Trophoblast cell (in vitro differentiated cells and primary cell): ENCODE data around the gene ST6GALNAC3.
A peak's percentile ranks its signal among the peaks of the same experiment; 100 is the strongest.
"Not testable (repeated sequence)": the region's sequence is repeated elsewhere in the genome, so short reads cannot be mapped to it uniquely, and the experiment has no call there.

ENCODE experiments used
- DNase-seq, 2 donors: peaks; one replicate each; pipeline ENCODE4 v3.0.0-alpha.2; 2016
- H2AFZ ChIP-seq: 2 replicates; pipeline ENCODE4 v1.6.1; 2013; ENCODE audit warnings: low read length, moderate library complexity, mild to moderate bottlenecking; ENCODE audit not compliant: insufficient read depth, poor library complexity
- H2AK5ac ChIP-seq: 2 replicates; pipeline ENCODE4 v1.6.1; 2013; ENCODE audit warnings: mild to moderate bottlenecking, low read length
- H2BK120ac ChIP-seq: 2 replicates; pipeline ENCODE4 v1.6.1; 2013; ENCODE audit warnings: low read length, mild to moderate bottlenecking, moderate library complexity; ENCODE audit not compliant: insufficient read depth, poor library complexity
- H2BK12ac ChIP-seq: 2 replicates; pipeline ENCODE4 v1.6.1; 2013; ENCODE audit warnings: mild to moderate bottlenecking, low read length, moderate library complexity
- H2BK5ac ChIP-seq: 2 replicates; pipeline ENCODE4 v1.6.1; 2013; ENCODE audit warnings: low read length, low read depth, moderate library complexity, mild to moderate bottlenecking; ENCODE audit not compliant: poor library complexity
- H3K14ac ChIP-seq: 2 replicates; pipeline ENCODE4 v1.6.1; 2013; ENCODE audit warnings: mild to moderate bottlenecking, low read length
- H3K18ac ChIP-seq: 2 replicates; pipeline ENCODE4 v1.6.1; 2013; ENCODE audit warnings: mild to moderate bottlenecking, low read length
- H3K23ac ChIP-seq: 2 replicates; pipeline ENCODE4 v1.6.1; 2013; ENCODE audit warnings: low read length
- H3K27ac ChIP-seq: 2 replicates; pipeline ENCODE4 v1.5.1; 2013; ENCODE audit warnings: low read depth, mild to moderate bottlenecking, inconsistent platforms, low read length, moderate library complexity
- H3K27me3 ChIP-seq: 2 replicates; pipeline ENCODE4 v1.6.1; 2013; ENCODE audit warnings: inconsistent platforms, mild to moderate bottlenecking, low read length, moderate library complexity; ENCODE audit not compliant: insufficient read depth
- H3K36me3 ChIP-seq, 2 experiments: 1 replicate in 1 of 2; 2 replicates in 1 of 2; pipeline ENCODE4 v1.6.1; 2013; ENCODE audit warnings: low read length in 2 of 2, mild to moderate bottlenecking in 2 of 2, moderate library complexity in 1 of 2; ENCODE audit not compliant: insufficient read depth in 2 of 2, control insufficient read depth in 1 of 2
- H3K4ac ChIP-seq: 2 replicates; pipeline ENCODE4 v1.6.1; 2013; ENCODE audit warnings: low read depth, mild to moderate bottlenecking, low read length, moderate library complexity
- H3K4me1 ChIP-seq, 2 experiments: 1 replicate in 1 of 2; 2 replicates in 1 of 2; pipeline ENCODE4 v1.6.1; 2013; ENCODE audit warnings: low read length in 2 of 2, mild to moderate bottlenecking in 2 of 2, moderate library complexity in 1 of 2; ENCODE audit not compliant: insufficient read depth in 2 of 2, control insufficient read depth in 1 of 2
- H3K4me2 ChIP-seq: 2 replicates; pipeline ENCODE4 v1.6.1; 2013; ENCODE audit warnings: inconsistent platforms, mild to moderate bottlenecking, low read length, moderate library complexity
- H3K4me3 ChIP-seq: 2 replicates; pipeline ENCODE4 v1.5.1; 2013; ENCODE audit warnings: mild to moderate bottlenecking, low read depth, low read length, inconsistent platforms
- H3K79me1 ChIP-seq: one replicate; pipeline ENCODE4 v1.6.1; 2013; ENCODE audit warnings: low read length
- H3K79me2 ChIP-seq: 2 replicates; pipeline ENCODE4 v1.6.1; 2013; ENCODE audit warnings: low read length, mild to moderate bottlenecking; ENCODE audit not compliant: control insufficient read depth, insufficient read depth, poor library complexity
- H3K9ac ChIP-seq: 2 replicates; pipeline ENCODE4 v1.6.1; 2013; ENCODE audit warnings: mild to moderate bottlenecking, low read length
- H3K9me3 ChIP-seq: 2 replicates; pipeline ENCODE4 v1.6.1; 2013; ENCODE audit warnings: low read depth, mild to moderate bottlenecking, control low read depth, inconsistent platforms, low read length; ENCODE audit not compliant: insufficient read depth
- H4K12ac ChIP-seq: 2 replicates; pipeline ENCODE4 v1.6.1; 2013; ENCODE audit warnings: low read depth, mild to moderate bottlenecking, low read length, moderate library complexity
- H4K8ac ChIP-seq: 2 replicates; pipeline ENCODE4 v1.6.1; 2013; ENCODE audit warnings: low read depth, mild to moderate bottlenecking, low read length, moderate library complexity
- H4K91ac ChIP-seq: one replicate; pipeline ENCODE4 v1.6.1; 2013; ENCODE audit warnings: low read depth, mild to moderate bottlenecking, low read length, moderate library complexity
- WGBS: extraction: QIAGEN DNeasy Blood & Tissue Kit; methylation state at CpG from one replicate; pipeline ENCODE4 v1.1.7; 2013; ENCODE audit warnings: missing lambda C conversion rate; ENCODE audit not compliant: insufficient read length, insufficient coverage; ENCODE audit errors: extremely low coverage; 5-methylcytosine and 5-hydroxymethylcytosine counted together

Gene ST6GALNAC3

DNA sequence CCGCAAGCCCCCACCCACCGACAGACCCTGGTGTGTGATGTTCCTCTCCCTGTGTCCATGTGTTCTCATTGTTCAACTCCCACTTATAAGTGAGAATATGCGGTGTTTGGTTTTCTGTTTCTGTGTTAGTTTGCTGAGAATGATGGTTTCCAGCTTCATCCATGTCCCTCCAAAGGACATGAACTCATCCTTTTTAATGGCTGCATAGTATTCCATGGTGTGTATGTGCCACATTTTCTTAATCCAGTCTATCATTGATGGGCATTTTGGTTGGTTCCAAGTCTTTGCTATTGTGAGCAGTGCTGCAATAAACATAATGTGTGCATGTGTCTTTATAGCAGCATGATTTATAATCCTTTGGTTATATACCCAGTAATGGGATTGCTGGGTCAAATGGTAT is 24.5 kb upstream of the ST6GALNAC3 start:
- H3K4me2 ChIP-seq, H3K14ac ChIP-seq, H3K79me2 ChIP-seq, H3K9me3 ChIP-seq, H3K4me3 ChIP-seq, H2BK5ac ChIP-seq, H3K27ac ChIP-seq, H3K23ac ChIP-seq, H4K91ac ChIP-seq, H3K4me1 ChIP-seq, DNase-seq, H3K27me3 ChIP-seq, H3K9ac ChIP-seq, H2BK12ac ChIP-seq, H4K12ac ChIP-seq, H3K79me1 ChIP-seq, H2AFZ ChIP-seq, H3K36me3 ChIP-seq, H2BK120ac ChIP-seq, H4K8ac ChIP-seq, H3K4ac ChIP-seq, H3K18ac ChIP-seq, H2AK5ac ChIP-seq: not testable (repeated sequence)
- no CpG with 5 or more reads among the region's 3 CpGs for WGBS

DNA sequence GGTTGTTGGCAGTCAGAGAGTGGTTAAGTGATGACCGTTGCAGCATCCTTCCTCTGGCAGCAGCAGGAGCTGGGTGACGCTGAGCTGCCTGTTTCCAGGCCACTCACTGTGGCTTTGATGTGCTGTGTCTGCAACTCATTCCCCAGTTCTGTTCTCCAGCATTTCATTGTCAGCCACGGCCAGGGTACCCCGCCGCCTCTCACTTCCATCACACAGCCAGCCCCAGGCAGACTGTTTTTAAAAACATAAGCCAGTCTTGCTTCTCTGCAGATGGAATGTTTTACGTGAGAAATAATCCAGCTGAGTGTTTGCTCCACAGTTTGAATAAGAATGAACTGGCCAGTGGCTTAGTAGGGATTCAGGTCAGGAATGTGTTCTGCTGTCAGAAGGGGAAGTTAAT is 21.5 kb upstream of the ST6GALNAC3 start:
- Histone ChIP-seq H2BK12ac (no peak overlapping the region), H3K4me2 (no peak overlapping the region), H4K91ac (no peak overlapping the region), H3K79me2 (no peaks in the 10 kb centered on the region), H3K9me3 (no peaks in the 10 kb centered on the region), H4K12ac (no peak overlapping the region), H2BK5ac (no peak overlapping the region), H2BK120ac (peak overlapping the region; percentile 77), H3K27ac (peak overlapping the region; percentile 90), H3K79me1 (peaks cover 4% of the 10 kb centered on the region), H3K4me3 (no peak overlapping the region), H3K23ac (no peak overlapping the region), H3K4me1 (peaks cover 0 to 5% of the 10 kb centered on the region in 2 experiments), H2AK5ac (no peak overlapping the region), H3K36me3 (no peaks in the 10 kb centered on the region), H3K27me3 (no peaks in the 10 kb centered on the region), H3K4ac (no peak overlapping the region), H2AFZ (no peak overlapping the region), H3K14ac (no peak overlapping the region), H3K9ac (no peak overlapping the region), H3K18ac (no peak overlapping the region), H4K8ac (no peak overlapping the region)
- WGBS, result no CpG with 5 or more reads among the region's 6 CpGs
- DNase-seq, result no peak

DNA sequence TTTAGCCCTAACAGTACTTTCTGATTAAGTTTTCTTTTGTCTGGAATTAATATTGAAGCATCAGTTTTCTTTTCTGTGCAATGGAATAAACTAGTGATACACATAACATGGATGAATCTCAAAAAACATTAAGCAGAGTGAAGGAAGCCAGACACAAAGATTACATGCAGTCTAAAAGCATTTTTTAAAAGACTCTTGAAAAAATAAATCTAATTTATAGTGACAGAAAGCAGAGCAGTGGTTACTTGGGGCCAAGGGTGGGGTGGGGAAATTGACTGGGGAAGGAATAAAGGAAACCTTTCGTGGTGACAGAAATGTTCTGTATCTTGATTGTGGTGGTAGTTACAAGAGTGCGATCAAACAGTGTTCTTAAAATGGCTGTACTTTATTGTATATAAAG is 20.2 kb upstream of the ST6GALNAC3 start:
- no peak overlapping the region for H2AK5ac ChIP-seq
- no peak overlapping the region for H3K14ac ChIP-seq
- no peaks in the 10 kb centered on the region for H3K27me3 ChIP-seq
- H3K4ac ChIP-seq, result no peak overlapping the region
- DNase-seq, result no peak
- no peak overlapping the region for H4K8ac ChIP-seq
- H3K18ac ChIP-seq, result no peak overlapping the region
- H4K12ac ChIP-seq, result no peak overlapping the region
- no peaks in the 10 kb centered on the region for H3K36me3 ChIP-seq
- no peak overlapping the region for H3K27ac ChIP-seq
- H3K4me3 ChIP-seq, result no peak overlapping the region
- H4K91ac ChIP-seq, result no peak overlapping the region
- H3K9me3 ChIP-seq, result no peaks in the 10 kb centered on the region
- H3K23ac ChIP-seq, result no peak overlapping the region
- H3K79me2 ChIP-seq, result no peaks in the 10 kb centered on the region
- whole genome bisulfite sequencing, result no CpG with 5 or more reads among the region's 2 CpGs
- no peak overlapping the region for H2BK12ac ChIP-seq
- H2BK5ac ChIP-seq, result no peak overlapping the region
- peaks cover 0 to 2% of the 10 kb centered on the region in 2 experiments for H3K4me1 ChIP-seq
- no peak overlapping the region for H3K9ac ChIP-seq
- H3K4me2 ChIP-seq, result no peak overlapping the region
- no peak overlapping the region for H2BK120ac ChIP-seq
- no peak overlapping the region for H2AFZ ChIP-seq
- H3K79me1 ChIP-seq, result peaks cover 4% of the 10 kb centered on the region

DNA sequence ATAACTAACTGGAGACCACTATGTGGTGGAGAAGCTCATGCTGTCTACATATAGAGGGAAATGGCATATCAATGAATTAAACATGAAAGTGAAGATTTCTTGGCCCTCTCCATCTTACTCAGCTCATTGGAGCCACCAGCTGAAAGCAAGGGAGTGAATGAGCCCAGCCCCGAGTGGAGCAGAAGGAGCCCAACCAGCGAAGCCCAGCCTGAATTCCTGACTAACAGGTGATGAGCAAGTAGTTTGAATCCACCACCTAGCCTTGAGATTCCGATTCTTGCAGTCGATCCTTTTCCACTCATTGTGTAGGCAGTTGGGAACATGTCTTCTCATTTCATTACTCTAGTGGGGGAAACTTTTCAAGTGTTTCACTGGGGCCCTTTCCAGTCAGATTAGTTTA is 18.6 kb upstream of the ST6GALNAC3 start:
- Histone ChIP-seq H4K91ac (peak overlapping the region; percentile 76), H3K4me3 (no peak overlapping the region), H3K23ac (no peak overlapping the region), H3K27me3 (no peaks in the 10 kb centered on the region), H3K4me1 (no peaks in the 10 kb centered on the region), H2BK5ac (no peak overlapping the region), H3K79me2 (no peaks in the 10 kb centered on the region), H3K79me1 (peaks cover 4% of the 10 kb centered on the region), H2BK120ac (peak overlapping the region; percentile 8), H3K4me2 (no peak overlapping the region), H4K12ac (no peak overlapping the region), H3K9me3 (no peaks in the 10 kb centered on the region), H4K8ac (no peak overlapping the region), H2BK12ac (peak overlapping the region; percentile 69), H3K14ac (no peak overlapping the region), H3K27ac (no peak overlapping the region), H2AFZ (no peak overlapping the region), H3K4ac (no peak overlapping the region), H3K36me3 (no peaks in the 10 kb centered on the region), H2AK5ac (no peak overlapping the region), H3K9ac (no peak overlapping the region), H3K18ac (no peak overlapping the region)
- no CpG with 5 or more reads among the region's 4 CpGs for WGBS
- DNase-seq, result no peak
